ENCODE results near the gene FOXN3.

DNA sequence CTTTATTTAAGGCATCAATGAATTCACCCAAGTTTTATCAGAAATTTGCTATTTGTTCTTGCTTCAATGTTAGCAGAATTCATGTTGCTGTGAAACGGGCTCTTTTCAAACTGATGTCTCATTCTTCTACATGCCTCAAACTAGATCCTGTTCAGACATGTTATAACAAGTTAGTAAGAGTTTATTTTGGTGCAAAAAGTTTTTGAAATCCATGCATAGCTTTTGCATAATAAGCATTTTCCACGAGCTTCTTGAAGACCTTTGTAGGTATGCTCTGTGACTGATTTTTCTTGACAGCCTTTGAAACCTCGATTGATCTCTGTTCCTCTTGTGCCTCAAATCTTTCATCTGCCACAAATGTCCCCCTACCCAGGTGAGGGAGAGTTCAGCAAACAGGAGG lies 275.2 kb downstream of the FOXN3 start:
- TF ChIP-seq POLR2AphosphoS5 (IDR thresholded peaks at IDR 0.05; ENCODE audit: low read depth, low read length) (no peak), EP300 (IDR thresholded peaks at IDR 0.05; ENCODE audit: borderline replicate concordance in 1 of 2, low read depth in 1 of 2, low read length in 1 of 2) (no peak), USF1 (IDR thresholded peaks at IDR 0.05; ENCODE audit: borderline replicate concordance, low read depth) (no peak), TEAD4 (IDR thresholded peaks at IDR 0.05; ENCODE audit: borderline replicate concordance, insufficient read depth) (no peak)
- TF ChIP-seq, protein P1, sequence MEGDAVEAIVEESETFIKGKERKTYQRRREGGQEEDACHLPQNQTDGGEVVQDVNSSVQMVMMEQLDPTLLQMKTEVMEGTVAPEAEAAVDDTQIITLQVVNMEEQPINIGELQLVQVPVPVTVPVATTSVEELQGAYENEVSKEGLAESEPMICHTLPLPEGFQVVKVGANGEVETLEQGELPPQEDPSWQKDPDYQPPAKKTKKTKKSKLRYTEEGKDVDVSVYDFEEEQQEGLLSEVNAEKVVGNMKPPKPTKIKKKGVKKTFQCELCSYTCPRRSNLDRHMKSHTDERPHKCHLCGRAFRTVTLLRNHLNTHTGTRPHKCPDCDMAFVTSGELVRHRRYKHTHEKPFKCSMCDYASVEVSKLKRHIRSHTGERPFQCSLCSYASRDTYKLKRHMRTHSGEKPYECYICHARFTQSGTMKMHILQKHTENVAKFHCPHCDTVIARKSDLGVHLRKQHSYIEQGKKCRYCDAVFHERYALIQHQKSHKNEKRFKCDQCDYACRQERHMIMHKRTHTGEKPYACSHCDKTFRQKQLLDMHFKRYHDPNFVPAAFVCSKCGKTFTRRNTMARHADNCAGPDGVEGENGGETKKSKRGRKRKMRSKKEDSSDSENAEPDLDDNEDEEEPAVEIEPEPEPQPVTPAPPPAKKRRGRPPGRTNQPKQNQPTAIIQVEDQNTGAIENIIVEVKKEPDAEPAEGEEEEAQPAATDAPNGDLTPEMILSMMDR (IDR thresholded peaks at IDR 0.05) = no peak

Data from SK-N-SH (cell line).